ENCODE results near the gene LY6G6F. TPM values are rescaled to one million over a fixed set of nuclear protein-coding genes. Genes with fewer than 3 reads are reported as not detected.

The LY6G6F gene
- total and polyA plus RNA-seq, 2 of the 13 experiments (the other 11 are each of a cell fraction or from before 2014, with no cell fraction given), result not detected

DNA sequence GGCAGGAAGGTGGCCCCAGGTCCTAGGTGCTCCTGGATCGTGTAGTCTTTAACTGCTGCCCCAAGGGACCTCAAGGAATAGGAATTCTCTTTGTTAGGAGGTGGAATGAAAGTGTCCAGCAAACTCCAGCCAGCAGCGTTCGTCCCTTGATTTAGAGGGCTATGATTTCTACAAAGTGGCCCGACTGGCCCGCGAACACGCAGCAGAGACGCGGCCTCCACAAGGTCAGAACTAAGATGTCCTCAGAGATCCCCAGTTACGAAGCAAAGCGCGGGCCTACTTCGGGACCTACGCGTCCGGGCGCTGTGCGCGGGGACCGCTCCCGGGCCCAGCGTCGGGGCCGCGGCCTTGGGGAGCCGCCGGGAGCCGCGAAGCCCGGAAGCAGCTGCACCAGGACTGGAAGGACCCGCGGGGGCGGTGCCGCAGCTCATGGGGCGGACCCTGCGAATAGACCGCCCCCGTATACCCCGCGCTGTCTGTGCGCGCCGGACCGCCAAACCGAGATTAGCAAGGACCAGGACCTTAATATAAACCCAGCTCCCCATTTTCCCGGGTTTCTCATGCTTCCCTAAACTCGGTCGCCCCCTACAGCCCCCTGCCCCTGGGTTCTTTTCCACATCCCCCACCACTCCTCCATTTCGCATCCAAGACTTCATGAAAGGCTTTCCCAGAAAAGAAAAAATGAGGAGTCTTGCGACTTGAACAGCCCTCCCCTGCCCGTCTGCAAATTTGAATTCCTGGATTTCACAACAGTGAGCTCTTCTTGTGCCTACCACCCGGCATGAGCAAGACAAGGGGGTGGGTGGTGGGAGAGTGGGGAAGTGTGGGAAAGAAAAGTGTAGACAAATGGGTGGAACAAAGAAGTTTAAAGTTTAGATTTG, 46.0 kb upstream of the LY6G6F start, which contains the start of gene C6orf47 (continued):
- TF ChIP-seq ZSCAN30 (CRISPR knock-in tag; IDR thresholded peaks at IDR 0.05), result no peak
- TF ChIP-seq HMG20A (CRISPR knock-in tag; IDR thresholded peaks at IDR 0.05; ENCODE audit: borderline replicate concordance), result 0 out of 2 replicates have a peak, but pooled peaks have one; percentile 43
- TF ChIP-seq ONECUT2 (CRISPR knock-in tag; IDR thresholded peaks at IDR 0.05), result no peak
- TF ChIP-seq SKI (IDR thresholded peaks at IDR 0.05; ENCODE audit: partially characterized antibody), result peak; percentile 31
- no peak; the same call in 1 of the 2 replicates for TF ChIP-seq ZBTB3 (CRISPR knock-in tag; IDR thresholded peaks at IDR 0.05; ENCODE audit: borderline replicate concordance, low read depth)
- TF ChIP-seq HOXD1 (CRISPR knock-in tag; IDR thresholded peaks at IDR 0.05), result peak; percentile 77
- TF ChIP-seq NR2F1 (CRISPR knock-in tag; IDR thresholded peaks at IDR 0.05), result no peak
- TF ChIP-seq KLF15 (CRISPR knock-in tag; IDR thresholded peaks at IDR 0.05; ENCODE audit: borderline replicate concordance), result peak; percentile 57; the same call in 1 of the 2 replicates
- TF ChIP-seq IRF2 (CRISPR knock-in tag; IDR thresholded peaks at IDR 0.05), result no peak; the same call in 1 of the 2 replicates
- no peak for TF ChIP-seq JARID2 (CRISPR knock-in tag; IDR thresholded peaks at IDR 0.05; ENCODE audit: insufficient replicate concordance)
- no peak for TF ChIP-seq JUNB (CRISPR knock-in tag; IDR thresholded peaks at IDR 0.05; ENCODE audit: borderline replicate concordance)
- TF ChIP-seq ZNF281 (CRISPR knock-in tag; IDR thresholded peaks at IDR 0.05; ENCODE audit: borderline replicate concordance), result no peak
- 0 out of 2 replicates have a peak, but pooled peaks have one; percentile 12 for TF ChIP-seq ZNF558 (CRISPR knock-in tag; IDR thresholded peaks at IDR 0.05; ENCODE audit: borderline replicate concordance)
- TF ChIP-seq ZSCAN12 (CRISPR knock-in tag; IDR thresholded peaks at IDR 0.05), result peak; percentile 94
- TF ChIP-seq ZNF747 (CRISPR knock-in tag; IDR thresholded peaks at IDR 0.05; ENCODE audit: borderline replicate concordance), result 0 out of 2 replicates have a peak, but pooled peaks have one; percentile 33
- TF ChIP-seq, protein P1, sequence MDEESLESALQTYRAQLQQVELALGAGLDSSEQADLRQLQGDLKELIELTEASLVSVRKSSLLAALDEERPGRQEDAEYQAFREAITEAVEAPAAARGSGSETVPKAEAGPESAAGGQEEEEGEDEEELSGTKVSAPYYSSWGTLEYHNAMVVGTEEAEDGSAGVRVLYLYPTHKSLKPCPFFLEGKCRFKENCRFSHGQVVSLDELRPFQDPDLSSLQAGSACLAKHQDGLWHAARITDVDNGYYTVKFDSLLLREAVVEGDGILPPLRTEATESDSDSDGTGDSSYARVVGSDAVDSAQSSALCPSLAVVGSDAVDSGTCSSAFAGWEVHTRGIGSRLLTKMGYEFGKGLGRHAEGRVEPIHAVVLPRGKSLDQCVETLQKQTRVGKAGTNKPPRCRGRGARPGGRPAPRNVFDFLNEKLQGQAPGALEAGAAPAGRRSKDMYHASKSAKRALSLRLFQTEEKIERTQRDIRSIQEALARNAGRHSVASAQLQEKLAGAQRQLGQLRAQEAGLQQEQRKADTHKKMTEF (CRISPR knock-in tag; IDR thresholded peaks at IDR 0.05), result peak; percentile 94
- TF ChIP-seq RELA (CRISPR knock-in tag; IDR thresholded peaks at IDR 0.05), result peak; percentile 71; the same call in 1 of the 2 replicates
- peak; percentile 87; the same call in 1 of the 2 replicates for TF ChIP-seq ZNF766 (CRISPR knock-in tag; IDR thresholded peaks at IDR 0.05; ENCODE audit: borderline replicate concordance)
- TF ChIP-seq MYC (CRISPR knock-in tag; IDR thresholded peaks at IDR 0.05; ENCODE audit: borderline replicate concordance), result peak; percentile 65; the same call in 1 of the 2 replicates
- peak; percentile 77 for TF ChIP-seq PHF8 (CRISPR knock-in tag; IDR thresholded peaks at IDR 0.05)
- TF ChIP-seq CENPBD1 (CRISPR knock-in tag; IDR thresholded peaks at IDR 0.05; ENCODE audit: borderline replicate concordance, low read depth), result peak; percentile 79; the same call in 1 of the 2 replicates
